Esophagus squamous epithelium (tissue), 5 donors: ENCODE results near the gene NHERF2. TPM values are rescaled to one million over a fixed set of nuclear protein-coding genes. Genes with fewer than 3 reads are reported as not detected.
A peak's percentile ranks its signal among the peaks of the same experiment; 100 is the strongest.

Experiments used
- DNase-seq: peaks from one replicate; lab custom pipeline; 2025; lab: John Stamatoyannopoulos, UW
- H3K27ac ChIP-seq, 4 donors: fragments of 200-600 bp; sonication (generic); one replicate each; pipeline ENCODE4 v1.5.1; 2016 to 2019; ENCODE audit warnings: mild to moderate bottlenecking in 1 of 4
- H3K27me3 ChIP-seq, 4 donors: fragments of 200-600 bp; sonication (generic); 1 replicate in 3 of 4; 2 replicates in 1 of 4; pipeline versions ENCODE4 v1.5.1 to v1.6.0; 2017 to 2021; ENCODE audit warnings: antibody characterized with exemption in 1 of 4
- H3K36me3 ChIP-seq, 3 donors: fragments of 200-600 bp; sonication (generic); one replicate each; pipeline ENCODE4 v1.5.1; 2016 to 2019
- H3K4me1 ChIP-seq, 3 donors: fragments of 200-600 bp; sonication (generic); one replicate each; pipeline ENCODE4 v1.5.1; 2017 to 2019
- H3K4me3 ChIP-seq, 4 donors: fragments of 200-600 bp; sonication (generic); 1 replicate in 3 of 4; 2 replicates in 1 of 4; pipeline ENCODE4 v1.5.1; 2016 to 2019; ENCODE audit warnings: mild to moderate bottlenecking in 2 of 4, moderate library complexity in 1 of 4
- H3K9me3 ChIP-seq, 3 donors: fragments of 200-600 bp; sonication (generic); one replicate each; pipeline ENCODE4 v1.5.1; 2016 to 2019
- POLR2A ChIP-seq, 4 donors: fragments of 450-650 bp; IDR thresholded peaks; one replicate each; pipeline ENCODE4 v1.6.1; 2017; ENCODE audit warnings: antibody characterized with exemption in 4 of 4, mild to moderate bottlenecking in 4 of 4, moderate library complexity in 3 of 4
- WGBS, 2 donors: methylation state at CpG; one replicate each; pipeline ENCODE4 v1.1.5; 2018; 5-methylcytosine and 5-hydroxymethylcytosine counted together
- intact Hi-C: fragments of 100-400 bp; cut with DNase I; formaldehyde crosslinking; loops from one replicate; pipeline ENCODE4 v1.15.0; 2022
- total RNA-seq, 4 donors: library from RNA; depleted of rRNA; stranded (reverse); fragments of >200 nt; gene quantifications; one replicate each; pipeline ENCODE4 v1.1.0, GENCODE V29; 2016
- TF ChIP-seq, protein P1 (sequence below), 6 experiments: fragments of 450-650 bp in 4 of 6; fragments of 200-600 bp in 2 of 6; sonication (generic) in 2 of 6; IDR thresholded peaks; one replicate each; pipeline ENCODE4 v1.5.1; 2016 to 2019; ENCODE audit warnings: antibody characterized with exemption in 6 of 6, mild to moderate bottlenecking in 4 of 6, moderate library complexity in 4 of 6
- donor health status: DM: yes; HTN: yes; CAD: no.

Gene NHERF2
- total RNA-seq, 4 donors from 2014 or later: 11.6 to 31.7 (median 16.5) TPM

GRCh38 chr16:2048116-2048543, 21.4 kb downstream of the NHERF2 start:
- 0% methylated on average over 2 of the region's 30 CpGs for WGBS, 2 donors
- Histone ChIP-seq H3K27ac (peak overlapping the region; percentile 63 to 88 (median 82)), H3K9me3 (no peaks in the 10 kb centered on the region), H3K4me1 (peaks cover 27 to 61% (median 38%) of the 10 kb centered on the region in 3 donors), H3K4me3 (peak overlapping the region; percentile 71 to 97 (median 84)), H3K27me3 (no peaks in the 10 kb centered on the region), H3K36me3 (peaks cover 3 to 45% (median 4%) of the 10 kb centered on the region in 3 donors)
- DNase-seq: no peak
- no peak for TF ChIP-seq POLR2A (IDR thresholded peaks at IDR 0.05)
- TF ChIP-seq, protein P1, sequence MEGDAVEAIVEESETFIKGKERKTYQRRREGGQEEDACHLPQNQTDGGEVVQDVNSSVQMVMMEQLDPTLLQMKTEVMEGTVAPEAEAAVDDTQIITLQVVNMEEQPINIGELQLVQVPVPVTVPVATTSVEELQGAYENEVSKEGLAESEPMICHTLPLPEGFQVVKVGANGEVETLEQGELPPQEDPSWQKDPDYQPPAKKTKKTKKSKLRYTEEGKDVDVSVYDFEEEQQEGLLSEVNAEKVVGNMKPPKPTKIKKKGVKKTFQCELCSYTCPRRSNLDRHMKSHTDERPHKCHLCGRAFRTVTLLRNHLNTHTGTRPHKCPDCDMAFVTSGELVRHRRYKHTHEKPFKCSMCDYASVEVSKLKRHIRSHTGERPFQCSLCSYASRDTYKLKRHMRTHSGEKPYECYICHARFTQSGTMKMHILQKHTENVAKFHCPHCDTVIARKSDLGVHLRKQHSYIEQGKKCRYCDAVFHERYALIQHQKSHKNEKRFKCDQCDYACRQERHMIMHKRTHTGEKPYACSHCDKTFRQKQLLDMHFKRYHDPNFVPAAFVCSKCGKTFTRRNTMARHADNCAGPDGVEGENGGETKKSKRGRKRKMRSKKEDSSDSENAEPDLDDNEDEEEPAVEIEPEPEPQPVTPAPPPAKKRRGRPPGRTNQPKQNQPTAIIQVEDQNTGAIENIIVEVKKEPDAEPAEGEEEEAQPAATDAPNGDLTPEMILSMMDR (IDR thresholded peaks at IDR 0.05): no peak
- intact Hi-C loops: no loop called here

DNA sequence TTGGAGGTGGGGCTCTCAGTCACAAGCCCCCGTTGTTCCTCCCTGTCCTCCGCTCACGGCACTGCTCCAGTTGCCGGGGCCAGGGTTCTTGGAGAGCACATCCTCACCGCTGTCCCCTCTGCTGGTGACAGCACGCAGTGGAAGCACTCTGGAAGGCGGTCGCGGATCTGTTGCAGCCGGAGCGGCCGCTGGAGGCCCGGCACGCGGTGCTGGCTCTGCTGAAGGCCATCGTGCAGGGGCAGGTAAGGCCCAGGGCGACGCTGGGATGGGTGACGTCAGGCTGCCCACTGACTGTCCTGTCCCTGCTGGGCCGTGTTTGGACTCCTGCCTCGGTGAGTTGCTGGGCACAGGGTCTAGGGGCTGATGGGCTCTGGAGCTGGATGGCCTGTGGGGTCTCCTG, 26.5 kb downstream of the NHERF2 start:
- peaks cover 8 to 16% (median 9%) of the 10 kb centered on the region in 3 donors for H3K4me1 ChIP-seq
- TF ChIP-seq POLR2A (IDR thresholded peaks at IDR 0.05): no peak
- TF ChIP-seq, protein P1 (IDR thresholded peaks at IDR 0.05): no peak
- peaks cover 19 to 79% (median 26%) of the 10 kb centered on the region in 3 donors for H3K36me3 ChIP-seq
- H3K4me3 ChIP-seq: no peak overlapping the region
- no peaks in the 10 kb centered on the region for H3K27me3 ChIP-seq
- WGBS, 2 donors: 100% methylated on average over 2 to 6 of the region's 21 CpGs
- intact Hi-C loops: no loop called here
- no peak for DNase-seq
- H3K27ac ChIP-seq: no peak overlapping the region
- no peaks in the 10 kb centered on the region for H3K9me3 ChIP-seq

- no peaks in the 10 kb centered on the region for H3K27me3 ChIP-seq
- TF ChIP-seq, protein P1 (IDR thresholded peaks at IDR 0.05): no peak
- TF ChIP-seq POLR2A (IDR thresholded peaks at IDR 0.05): no peak
- 97 to 100% methylated on average over 1 to 5 of the region's 17 CpGs for WGBS, 2 donors
- H3K9me3 ChIP-seq: no peaks in the 10 kb centered on the region
- H3K4me1 ChIP-seq: peaks cover 2 to 9% (median 3%) of the 10 kb centered on the region in 3 donors
- H3K27ac ChIP-seq: no peak overlapping the region
- peaks cover 26 to 86% (median 30%) of the 10 kb centered on the region in 3 donors for H3K36me3 ChIP-seq
- H3K4me3 ChIP-seq: no peak overlapping the region
- no peak for DNase-seq
- intact Hi-C loops: no loop called here
Measured at GRCh38 chr16:2053897-2054296, 27.2 kb downstream of the NHERF2 start.

- peaks cover 26 to 92% (median 30%) of the 10 kb centered on the region in 3 donors for H3K36me3 ChIP-seq
- no peak overlapping the region for H3K27ac ChIP-seq
- TF ChIP-seq, protein P1 (IDR thresholded peaks at IDR 0.05): no peak
- no peak for TF ChIP-seq POLR2A (IDR thresholded peaks at IDR 0.05)
- H3K4me3 ChIP-seq: no peak overlapping the region
- WGBS, 2 donors: 87 to 90% methylated on average over 4 to 16 of the region's 29 CpGs
- DNase-seq: no peak
- H3K9me3 ChIP-seq: no peaks in the 10 kb centered on the region
- no peaks in the 10 kb centered on the region for H3K27me3 ChIP-seq
- H3K4me1 ChIP-seq: peaks cover 0 to under 1% (median 0%) of the 10 kb centered on the region in 3 donors
- intact Hi-C loops: no loop called here
Measured at GRCh38 chr16:2054543-2055245, 28.0 kb downstream of the NHERF2 start.

DNA sequence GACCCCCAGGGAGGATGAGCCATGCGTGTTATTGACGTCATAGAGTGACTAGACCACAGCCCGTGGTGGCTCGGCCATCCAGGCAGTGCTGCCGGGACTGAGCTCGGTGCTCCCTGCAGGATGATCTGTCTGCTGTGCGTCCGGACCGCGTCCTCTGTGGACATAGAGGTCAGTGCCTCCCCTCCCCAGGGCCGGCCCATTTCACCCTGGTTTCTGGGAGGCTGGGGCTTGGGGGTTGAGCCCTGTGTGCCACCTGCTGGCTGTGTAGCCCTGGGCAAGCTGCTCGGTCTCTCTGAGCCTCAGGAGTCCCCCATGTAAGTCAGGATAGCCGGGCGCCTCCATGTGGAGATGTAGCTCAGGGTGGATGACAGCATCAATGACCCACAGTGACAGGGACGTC, 29.4 kb downstream of the NHERF2 start:
- no peaks in the 10 kb centered on the region for H3K27me3 ChIP-seq
- no peaks in the 10 kb centered on the region for H3K4me1 ChIP-seq
- intact Hi-C loops: no loop called here
- no peak overlapping the region for H3K4me3 ChIP-seq
- H3K9me3 ChIP-seq: no peaks in the 10 kb centered on the region
- H3K27ac ChIP-seq: no peak overlapping the region
- TF ChIP-seq, protein P1 (IDR thresholded peaks at IDR 0.05): peak in 1 of 6 experiments; percentile 16
- no peak for TF ChIP-seq POLR2A (IDR thresholded peaks at IDR 0.05)
- 65 to 76% methylated on average over 5 to 11 of the region's 15 CpGs for WGBS, 2 donors
- no peak for DNase-seq
- H3K36me3 ChIP-seq: peaks cover 26 to 94% (median 41%) of the 10 kb centered on the region in 3 donors
